Hepatocyte (in vitro differentiated cells): ENCODE results near the gene GAS2L3.

Experiments
- EZH2 ChIP-seq: fragments of 200-600 bp; sonication (generic); IDR thresholded peaks from 2 replicates; pipeline ENCODE4 v1.6.1; 2016; ENCODE audit warnings: antibody characterized with exemption, mild to moderate bottlenecking, borderline replicate concordance
- EZH2phosphoT487 ChIP-seq: fragments of 200-600 bp; sonication (generic); IDR thresholded peaks from one replicate; pipeline ENCODE4 v1.6.1; 2018; ENCODE audit warnings: antibody characterized with exemption, mild to moderate bottlenecking, low read depth, moderate library complexity; ENCODE audit not compliant: unreplicated experiment, severe bottlenecking
- TF ChIP-seq, protein P1 (sequence below): fragments of 200-600 bp; sonication (generic); IDR thresholded peaks from 2 replicates; pipeline ENCODE4 v1.5.1; 2016; ENCODE audit warnings: antibody characterized with exemption, mild to moderate bottlenecking; ENCODE audit not compliant: poor library complexity

DNA sequence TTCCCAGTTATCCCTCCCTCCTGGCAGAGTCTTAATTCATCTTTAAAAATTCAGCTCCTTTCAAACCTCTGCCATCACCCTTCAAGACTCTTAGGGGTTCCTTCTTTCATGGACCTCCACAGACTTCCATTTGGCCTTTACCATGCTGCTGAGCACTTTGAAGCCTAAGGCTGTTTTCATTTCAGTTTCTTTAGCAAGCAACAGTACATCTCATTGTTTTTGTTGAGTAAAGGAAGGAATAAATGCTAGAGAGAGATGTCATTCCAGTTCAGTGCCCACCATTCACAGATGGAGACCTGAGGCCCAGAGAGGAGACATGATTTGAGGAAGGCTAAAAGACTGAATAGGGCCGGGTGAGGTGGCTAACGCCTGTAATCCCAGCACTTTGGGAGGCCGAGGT, 1.3 kb upstream of the GAS2L3 start:
- TF ChIP-seq, protein P1, sequence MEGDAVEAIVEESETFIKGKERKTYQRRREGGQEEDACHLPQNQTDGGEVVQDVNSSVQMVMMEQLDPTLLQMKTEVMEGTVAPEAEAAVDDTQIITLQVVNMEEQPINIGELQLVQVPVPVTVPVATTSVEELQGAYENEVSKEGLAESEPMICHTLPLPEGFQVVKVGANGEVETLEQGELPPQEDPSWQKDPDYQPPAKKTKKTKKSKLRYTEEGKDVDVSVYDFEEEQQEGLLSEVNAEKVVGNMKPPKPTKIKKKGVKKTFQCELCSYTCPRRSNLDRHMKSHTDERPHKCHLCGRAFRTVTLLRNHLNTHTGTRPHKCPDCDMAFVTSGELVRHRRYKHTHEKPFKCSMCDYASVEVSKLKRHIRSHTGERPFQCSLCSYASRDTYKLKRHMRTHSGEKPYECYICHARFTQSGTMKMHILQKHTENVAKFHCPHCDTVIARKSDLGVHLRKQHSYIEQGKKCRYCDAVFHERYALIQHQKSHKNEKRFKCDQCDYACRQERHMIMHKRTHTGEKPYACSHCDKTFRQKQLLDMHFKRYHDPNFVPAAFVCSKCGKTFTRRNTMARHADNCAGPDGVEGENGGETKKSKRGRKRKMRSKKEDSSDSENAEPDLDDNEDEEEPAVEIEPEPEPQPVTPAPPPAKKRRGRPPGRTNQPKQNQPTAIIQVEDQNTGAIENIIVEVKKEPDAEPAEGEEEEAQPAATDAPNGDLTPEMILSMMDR, result no peak
- no peak for TF ChIP-seq EZH2phosphoT487
- no peak for TF ChIP-seq EZH2
